ENCODE results near the gene KRT31. TPM values are rescaled to one million over a fixed set of nuclear protein-coding genes. Genes with fewer than 3 reads are reported as not detected.
"Not testable (repeated sequence)": the region's sequence is repeated elsewhere in the genome, so short reads cannot be mapped to it uniquely, and the experiment has no call there.

KRT31 gene
- total RNA-seq, 4 donors from 2014 or later: not detected

GRCh38 chr17:41402161-41402560 is 4.8 kb upstream of the KRT31 start:
- intact Hi-C loops (cut with DNase I; ENCODE audit: low total_unique reads): no loop called here
- Histone ChIP-seq H3K27me3 (no peaks in the 10 kb centered on the region), H3K4me1 (no peaks in the 10 kb centered on the region), H3K9me3 (no peaks in the 10 kb centered on the region), H3K4me3 (no peak overlapping the region), H3K27ac (no peak overlapping the region), H3K36me3 (no peaks in the 10 kb centered on the region)
- DNase-seq: no peak
- in situ Hi-C loops (cut with MboI; ENCODE audit: low pct_ligation_motif_present in 1 of 4, low pct_unique_long_range_greater_than_20kb in 1 of 4, low sequenced_read_pairs in 3 of 4): no loop called here
- 91 to 92% methylated on average over 5 of the region's 5 CpGs for WGBS, 2 donors (ENCODE audit: low coverage in 1 of 2)
- no peak for TF ChIP-seq POLR2AphosphoS5 (IDR thresholded peaks at IDR 0.05)
- no peak for TF ChIP-seq CTCF (IDR thresholded peaks at IDR 0.05)

- Histone ChIP-seq H3K9me3 (no peaks in the 10 kb centered on the region), H3K4me3 (no peak overlapping the region), H3K36me3 (no peaks in the 10 kb centered on the region), H3K27me3 (peaks cover 5% of the 10 kb centered on the region), H3K27ac (no peak overlapping the region), H3K4me1 (no peaks in the 10 kb centered on the region)
- in situ Hi-C loops (cut with MboI; ENCODE audit: low pct_ligation_motif_present in 1 of 4, low pct_unique_long_range_greater_than_20kb in 1 of 4, low sequenced_read_pairs in 3 of 4): no loop called here
- intact Hi-C loops (cut with DNase I; ENCODE audit: low total_unique reads): no loop called here
- DNase-seq: no peak
- WGBS, 2 donors (ENCODE audit: low coverage in 1 of 2): 91 to 96% methylated on average over 4 to 7 of the region's 7 CpGs
- TF ChIP-seq POLR2AphosphoS5 (IDR thresholded peaks at IDR 0.05) (no peak), CTCF (IDR thresholded peaks at IDR 0.05) (no peak), POLR2A (IDR thresholded peaks at IDR 0.05) (no peak), EP300 (IDR thresholded peaks at IDR 0.05; ENCODE audit: low read depth) (no peak)
Measured at GRCh38 chr17:41396340-41396739, 1.1 kb downstream of the KRT31 start.

- in situ Hi-C loops (cut with MboI; ENCODE audit: low pct_ligation_motif_present in 1 of 4, low pct_unique_long_range_greater_than_20kb in 1 of 4, low sequenced_read_pairs in 3 of 4): no loop called here
- H3K27ac ChIP-seq: no peak overlapping the region
- H3K9me3 ChIP-seq: no peaks in the 10 kb centered on the region
- no peak for DNase-seq
- intact Hi-C loops (cut with DNase I; ENCODE audit: low total_unique reads): no loop called here
- H3K4me1 ChIP-seq: no peaks in the 10 kb centered on the region
- peaks cover 10% of the 10 kb centered on the region for H3K27me3 ChIP-seq
- TF ChIP-seq POLR2A (IDR thresholded peaks at IDR 0.05): no peak
- no peak for TF ChIP-seq CTCF (IDR thresholded peaks at IDR 0.05)
- no peak for TF ChIP-seq POLR2AphosphoS5 (IDR thresholded peaks at IDR 0.05)
- TF ChIP-seq EP300 (IDR thresholded peaks at IDR 0.05; ENCODE audit: low read depth): no peak
- WGBS, 2 donors (ENCODE audit: low coverage in 1 of 2): 89% methylated on average over 1 of the region's 1 CpG; no CpG with 5 or more reads in 1 of the 2 donors
- no peaks in the 10 kb centered on the region for H3K36me3 ChIP-seq
- no peak overlapping the region for H3K4me3 ChIP-seq
Measured at GRCh38 chr17:41395611-41396010, 1.8 kb downstream of the KRT31 start.

GRCh38 chr17:41395044-41395443 is 2.4 kb downstream of the KRT31 start:
- H3K4me1 ChIP-seq; in situ Hi-C loops (cut with MboI; ENCODE audit: low pct_ligation_motif_present in 1 of 4, low pct_unique_long_range_greater_than_20kb in 1 of 4, low sequenced_read_pairs in 3 of 4); H3K9me3 ChIP-seq; H3K4me3 ChIP-seq; DNase-seq; H3K27ac ChIP-seq; intact Hi-C loops (cut with DNase I; ENCODE audit: low total_unique reads); H3K36me3 ChIP-seq: not testable (repeated sequence)
- H3K27me3 ChIP-seq: peaks cover 15% of the 10 kb centered on the region
- 68% methylated on average over 9 of the region's 12 CpGs; no CpG with 5 or more reads in 1 of the 2 donors for WGBS, 2 donors (ENCODE audit: low coverage in 1 of 2)

GRCh38 chr17:41394254-41394996 is 3.0 kb downstream of the KRT31 start:
- intact Hi-C loops (cut with DNase I; ENCODE audit: low total_unique reads): no loop called here
- no peak for TF ChIP-seq POLR2AphosphoS5 (IDR thresholded peaks at IDR 0.05)
- TF ChIP-seq POLR2A (IDR thresholded peaks at IDR 0.05): no peak
- TF ChIP-seq EP300 (IDR thresholded peaks at IDR 0.05; ENCODE audit: low read depth): no peak
- no peak for TF ChIP-seq CTCF (IDR thresholded peaks at IDR 0.05)
- H3K4me1 ChIP-seq: no peaks in the 10 kb centered on the region
- no peaks in the 10 kb centered on the region for H3K9me3 ChIP-seq
- H3K4me3 ChIP-seq: no peak overlapping the region
- no peak overlapping the region for H3K27ac ChIP-seq
- H3K36me3 ChIP-seq: no peaks in the 10 kb centered on the region
- H3K27me3 ChIP-seq: peaks cover 19% of the 10 kb centered on the region
- in situ Hi-C loops (cut with MboI; ENCODE audit: low pct_ligation_motif_present in 1 of 4, low pct_unique_long_range_greater_than_20kb in 1 of 4, low sequenced_read_pairs in 3 of 4): no loop called here
- no peak for DNase-seq
- 80 to 93% methylated on average over 1 to 10 of the region's 10 CpGs for WGBS, 2 donors (ENCODE audit: low coverage in 1 of 2)

Measured in transverse colon (tissue), 4 donors.